Liver (tissue), 3 donors: ENCODE data around the gene CARM1.

ENCODE experiments used
- GABPA ChIP-seq, 2 donors: IDR thresholded peaks in 1 of 2; conservative IDR thresholded peaks in 1 of 2; 2 replicates each; pipeline ENCODE4 v1.6.1; 2016; ENCODE audit warnings: antibody characterized with exemption in 2 of 2, mild to moderate bottlenecking in 1 of 2, moderate library complexity in 1 of 2
- JUND ChIP-seq, 2 donors: IDR thresholded peaks; 2 replicates each; pipeline ENCODE4 v1.6.1; 2016; ENCODE audit warnings: antibody characterized with exemption in 2 of 2
- NR2F2 ChIP-seq: IDR thresholded peaks from 2 replicates; pipeline ENCODE4 v1.6.1; 2016; ENCODE audit warnings: antibody characterized with exemption
- RAD21 ChIP-seq, 2 donors: IDR thresholded peaks; 2 replicates each; pipeline ENCODE4 v1.6.1; 2016; ENCODE audit warnings: antibody characterized with exemption in 2 of 2, mild to moderate bottlenecking in 2 of 2
- SP1 ChIP-seq: IDR thresholded peaks from 2 replicates; pipeline ENCODE4 v1.6.1; 2018; ENCODE audit warnings: antibody characterized with exemption, mild to moderate bottlenecking
- TF ChIP-seq, protein P1 (sequence below): fragments of 150-350 bp; IDR thresholded peaks from 2 replicates; pipeline ENCODE4 v1.5.1; 2017; ENCODE audit warnings: improper control_type of control experiment, low read depth, low read length; ENCODE audit not compliant: missing input control
- TF ChIP-seq, protein P2 (sequence below): IDR thresholded peaks from 2 replicates; pipeline ENCODE4 v1.6.1; 2016; ENCODE audit warnings: antibody characterized with exemption, mild to moderate bottlenecking
- TF ChIP-seq, protein P3 (sequence below): IDR thresholded peaks from 2 replicates; pipeline ENCODE4 v1.6.1; 2016; ENCODE audit warnings: antibody characterized with exemption
- TF ChIP-seq, protein P4 (sequence below): IDR thresholded peaks from 2 replicates; pipeline ENCODE4 v1.6.1; 2016; ENCODE audit warnings: antibody characterized with exemption
- TF ChIP-seq, protein P5 (sequence below): IDR thresholded peaks from 2 replicates; pipeline ENCODE4 v1.6.1; 2016; ENCODE audit warnings: antibody characterized with exemption
- donor health status: healthy.
- donor health status: healthy.

DNA sequence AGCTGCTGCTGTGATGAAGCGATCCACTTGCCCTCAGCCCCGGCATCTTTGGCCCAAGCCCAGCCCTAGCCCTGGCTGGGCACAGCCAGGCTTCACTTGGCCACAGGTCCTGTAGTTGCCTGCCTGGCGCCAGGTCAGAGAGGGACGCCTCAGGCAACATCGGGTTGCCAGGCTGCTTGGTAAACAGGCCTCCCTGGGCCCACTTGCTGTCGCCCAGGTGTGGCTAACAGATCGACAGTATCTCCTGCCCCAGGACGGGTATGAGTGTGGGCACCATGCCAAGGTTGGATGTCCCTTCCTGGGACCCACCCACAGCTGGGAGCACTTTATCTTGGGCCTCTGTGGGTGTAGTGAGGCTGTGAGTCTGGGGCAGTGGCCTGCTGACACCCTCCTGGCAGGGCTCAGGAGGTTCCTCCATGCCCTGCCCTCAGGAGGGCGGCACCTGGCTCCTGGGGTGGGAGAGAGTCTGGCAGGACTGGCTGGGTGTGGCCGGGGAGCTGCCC lies 27.8 kb downstream of the CARM1 start:
- no peak for TF ChIP-seq JUND (IDR thresholded peaks at IDR 0.05)
- TF ChIP-seq GABPA (IDR thresholded peaks at IDR 0.05 in 1 of 2, conservative IDR thresholded peaks at IDR 0.05 in 1 of 2) = no peak
- TF ChIP-seq, protein P1, sequence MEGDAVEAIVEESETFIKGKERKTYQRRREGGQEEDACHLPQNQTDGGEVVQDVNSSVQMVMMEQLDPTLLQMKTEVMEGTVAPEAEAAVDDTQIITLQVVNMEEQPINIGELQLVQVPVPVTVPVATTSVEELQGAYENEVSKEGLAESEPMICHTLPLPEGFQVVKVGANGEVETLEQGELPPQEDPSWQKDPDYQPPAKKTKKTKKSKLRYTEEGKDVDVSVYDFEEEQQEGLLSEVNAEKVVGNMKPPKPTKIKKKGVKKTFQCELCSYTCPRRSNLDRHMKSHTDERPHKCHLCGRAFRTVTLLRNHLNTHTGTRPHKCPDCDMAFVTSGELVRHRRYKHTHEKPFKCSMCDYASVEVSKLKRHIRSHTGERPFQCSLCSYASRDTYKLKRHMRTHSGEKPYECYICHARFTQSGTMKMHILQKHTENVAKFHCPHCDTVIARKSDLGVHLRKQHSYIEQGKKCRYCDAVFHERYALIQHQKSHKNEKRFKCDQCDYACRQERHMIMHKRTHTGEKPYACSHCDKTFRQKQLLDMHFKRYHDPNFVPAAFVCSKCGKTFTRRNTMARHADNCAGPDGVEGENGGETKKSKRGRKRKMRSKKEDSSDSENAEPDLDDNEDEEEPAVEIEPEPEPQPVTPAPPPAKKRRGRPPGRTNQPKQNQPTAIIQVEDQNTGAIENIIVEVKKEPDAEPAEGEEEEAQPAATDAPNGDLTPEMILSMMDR = no peak
- no peak for TF ChIP-seq SP1
- TF ChIP-seq, protein P2, sequence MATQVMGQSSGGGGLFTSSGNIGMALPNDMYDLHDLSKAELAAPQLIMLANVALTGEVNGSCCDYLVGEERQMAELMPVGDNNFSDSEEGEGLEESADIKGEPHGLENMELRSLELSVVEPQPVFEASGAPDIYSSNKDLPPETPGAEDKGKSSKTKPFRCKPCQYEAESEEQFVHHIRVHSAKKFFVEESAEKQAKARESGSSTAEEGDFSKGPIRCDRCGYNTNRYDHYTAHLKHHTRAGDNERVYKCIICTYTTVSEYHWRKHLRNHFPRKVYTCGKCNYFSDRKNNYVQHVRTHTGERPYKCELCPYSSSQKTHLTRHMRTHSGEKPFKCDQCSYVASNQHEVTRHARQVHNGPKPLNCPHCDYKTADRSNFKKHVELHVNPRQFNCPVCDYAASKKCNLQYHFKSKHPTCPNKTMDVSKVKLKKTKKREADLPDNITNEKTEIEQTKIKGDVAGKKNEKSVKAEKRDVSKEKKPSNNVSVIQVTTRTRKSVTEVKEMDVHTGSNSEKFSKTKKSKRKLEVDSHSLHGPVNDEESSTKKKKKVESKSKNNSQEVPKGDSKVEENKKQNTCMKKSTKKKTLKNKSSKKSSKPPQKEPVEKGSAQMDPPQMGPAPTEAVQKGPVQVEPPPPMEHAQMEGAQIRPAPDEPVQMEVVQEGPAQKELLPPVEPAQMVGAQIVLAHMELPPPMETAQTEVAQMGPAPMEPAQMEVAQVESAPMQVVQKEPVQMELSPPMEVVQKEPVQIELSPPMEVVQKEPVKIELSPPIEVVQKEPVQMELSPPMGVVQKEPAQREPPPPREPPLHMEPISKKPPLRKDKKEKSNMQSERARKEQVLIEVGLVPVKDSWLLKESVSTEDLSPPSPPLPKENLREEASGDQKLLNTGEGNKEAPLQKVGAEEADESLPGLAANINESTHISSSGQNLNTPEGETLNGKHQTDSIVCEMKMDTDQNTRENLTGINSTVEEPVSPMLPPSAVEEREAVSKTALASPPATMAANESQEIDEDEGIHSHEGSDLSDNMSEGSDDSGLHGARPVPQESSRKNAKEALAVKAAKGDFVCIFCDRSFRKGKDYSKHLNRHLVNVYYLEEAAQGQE = no peak
- TF ChIP-seq RAD21 (IDR thresholded peaks at IDR 0.05) = peak in 1 of 2 donors; percentile 53
- TF ChIP-seq, protein P3, sequence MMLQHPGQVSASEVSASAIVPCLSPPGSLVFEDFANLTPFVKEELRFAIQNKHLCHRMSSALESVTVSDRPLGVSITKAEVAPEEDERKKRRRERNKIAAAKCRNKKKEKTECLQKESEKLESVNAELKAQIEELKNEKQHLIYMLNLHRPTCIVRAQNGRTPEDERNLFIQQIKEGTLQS = no peak
- TF ChIP-seq, protein P4, sequence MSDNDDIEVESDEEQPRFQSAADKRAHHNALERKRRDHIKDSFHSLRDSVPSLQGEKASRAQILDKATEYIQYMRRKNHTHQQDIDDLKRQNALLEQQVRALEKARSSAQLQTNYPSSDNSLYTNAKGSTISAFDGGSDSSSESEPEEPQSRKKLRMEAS = no peak
- TF ChIP-seq, protein P5, sequence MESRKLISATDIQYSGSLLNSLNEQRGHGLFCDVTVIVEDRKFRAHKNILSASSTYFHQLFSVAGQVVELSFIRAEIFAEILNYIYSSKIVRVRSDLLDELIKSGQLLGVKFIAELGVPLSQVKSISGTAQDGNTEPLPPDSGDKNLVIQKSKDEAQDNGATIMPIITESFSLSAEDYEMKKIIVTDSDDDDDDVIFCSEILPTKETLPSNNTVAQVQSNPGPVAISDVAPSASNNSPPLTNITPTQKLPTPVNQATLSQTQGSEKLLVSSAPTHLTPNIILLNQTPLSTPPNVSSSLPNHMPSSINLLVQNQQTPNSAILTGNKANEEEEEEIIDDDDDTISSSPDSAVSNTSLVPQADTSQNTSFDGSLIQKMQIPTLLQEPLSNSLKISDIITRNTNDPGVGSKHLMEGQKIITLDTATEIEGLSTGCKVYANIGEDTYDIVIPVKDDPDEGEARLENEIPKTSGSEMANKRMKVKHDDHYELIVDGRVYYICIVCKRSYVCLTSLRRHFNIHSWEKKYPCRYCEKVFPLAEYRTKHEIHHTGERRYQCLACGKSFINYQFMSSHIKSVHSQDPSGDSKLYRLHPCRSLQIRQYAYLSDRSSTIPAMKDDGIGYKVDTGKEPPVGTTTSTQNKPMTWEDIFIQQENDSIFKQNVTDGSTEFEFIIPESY = no peak
- no peak for TF ChIP-seq NR2F2
